ENCODE results near the gene SPATC1L. TPM values are rescaled to one million over a fixed set of nuclear protein-coding genes. Genes with fewer than 3 reads are reported as not detected.

Gene SPATC1L
- total RNA-seq, 1 experiment from 2014 or later = 36.0 TPM

GRCh38 chr21:46111193-46111571 lies 73.1 kb downstream of the SPATC1L start:
- Histone ChIP-seq H3K4me1 (ENCODE audit: insufficient read depth, low read length) (no peaks in the 10 kb centered on the region), H4K20me1 (ENCODE audit: control insufficient read depth, insufficient read depth, insufficient read length) (no peaks in the 10 kb centered on the region), H3K4ac (ENCODE audit: low read depth, low read length) (no peak overlapping the region), H3K27ac (ENCODE audit: insufficient read length, low read depth, low read length) (no peak overlapping the region), H3K4me2 (ENCODE audit: insufficient read depth, insufficient read length, low read length) (no peak overlapping the region), H2BK120ac (ENCODE audit: low read depth, low read length, poor library complexity, severe bottlenecking) (no peak overlapping the region), H4K8ac (replicated peaks; ENCODE audit: insufficient read length, low read depth, low read length) (no peak overlapping the region), H3K9me3 (ENCODE audit: control insufficient read depth, low read depth, low read length) (no peaks in the 10 kb centered on the region), H4K5ac (ENCODE audit: insufficient read length, low read depth, low read length) (no peak overlapping the region), H2AK5ac (ENCODE audit: insufficient read length, low read length) (no peak overlapping the region), H3K18ac (ENCODE audit: insufficient read length, low read depth, low read length) (no peak overlapping the region), H2BK15ac (ENCODE audit: low read depth, low read length) (peak overlapping the region; percentile 65; the same call in 1 of the 2 replicates), H2BK12ac (ENCODE audit: insufficient read length, low read depth, low read length) (no peak overlapping the region), H2BK5ac (ENCODE audit: insufficient read length, low read length) (no peak overlapping the region), H3K79me2 (ENCODE audit: insufficient read depth, low read length) (no peaks in the 10 kb centered on the region), H3K23me2 (ENCODE audit: insufficient read length, low read depth, low read length, poor library complexity, severe bottlenecking) (no peaks in the 10 kb centered on the region), H3T11ph (ENCODE audit: low read length) (no peak overlapping the region), H2BK20ac (ENCODE audit: low read depth, low read length, poor library complexity, severe bottlenecking) (no peak overlapping the region), H3K79me1 (ENCODE audit: insufficient read depth, low read depth, low read length, poor library complexity, severe bottlenecking) (no peaks in the 10 kb centered on the region), H3K9ac (ENCODE audit: extremely low read depth, insufficient read length, low read length) (no peak overlapping the region), H3K23ac (ENCODE audit: insufficient read length, low read depth, low read length) (no peak overlapping the region), H2AFZ (ENCODE audit: low read length) (no peak overlapping the region), H3K14ac (ENCODE audit: insufficient read depth, low read length) (no peak overlapping the region), H4K91ac (ENCODE audit: insufficient read length, low read depth, low read length) (no peak overlapping the region), H3K56ac (ENCODE audit: insufficient read length, low read depth, low read length) (no peak overlapping the region), H3K27me3 (ENCODE audit: insufficient read depth, low read length) (no peaks in the 10 kb centered on the region)
- Mint-ChIP-seq H3K4me3 (no peak overlapping the region), H3K9me3 (peaks cover 21 to 28% of the 10 kb centered on the region in 2 experiments), H3K27me3 (ENCODE audit: low read depth) (no peaks in the 10 kb centered on the region), H3K4me1 (peaks cover 13% of the 10 kb centered on the region in 2 experiments), H3K27ac (no peak overlapping the region), H3K36me3 (ENCODE audit: insufficient read depth in 1 of 3, low read depth in 3 of 3) (peaks cover 33 to 56% (median 47%) of the 10 kb centered on the region in 3 experiments)
- TF ChIP-seq CTCF (conservative IDR thresholded peaks at IDR 0.05) = no peak
- WGBS (ENCODE audit: extremely low coverage, insufficient read length, low lambda C conversion rate) = no CpG with 5 or more reads among the region's 12 CpGs
- DNase-seq = peak; percentile 22

Other genes with a start within 250 kb of the SPATC1L start
- 193 and 194 TPM in 2 replicates for gene COL6A1, start 202.7 kb downstream of the SPATC1L start, total RNA-seq (2021)
- gene COL6A2, start 86.3 kb downstream of the SPATC1L start, total RNA-seq (2021) = 124 and 129 TPM in 2 replicates
- gene FTCD, start 28.9 kb downstream of the SPATC1L start, total RNA-seq (2021) = 6.7 and 6.8 TPM in 2 replicates
- gene LSS, start 44.3 kb upstream of the SPATC1L start, total RNA-seq (2021) = 68.7 and 69.2 TPM in 2 replicates
- gene MCM3AP, start 101.2 kb upstream of the SPATC1L start, total RNA-seq (2021) = 113 and 124 TPM in 2 replicates
- gene YBEY, start 101.9 kb upstream of the SPATC1L start, total RNA-seq (2021) = 26.2 and 26.5 TPM in 2 replicates
- gene C21orf58, start 139.4 kb upstream of the SPATC1L start, total RNA-seq (2021) = 17.2 and 19.1 TPM in 2 replicates
- 39.6 and 40.6 TPM in 2 replicates for gene PCNT, start 139.7 kb upstream of the SPATC1L start, total RNA-seq (2021)

All from H9 (cell line).